ENCODE results near the gene NT5C3A.
"Not testable (repeated sequence)": the region's sequence is repeated elsewhere in the genome, so short reads cannot be mapped to it uniquely, and the experiment has no call there.

NT5C3A gene

GRCh38 chr7:33039903-33040292 lies 22.7 kb downstream of the NT5C3A start:
- DNase-seq, result no peak

- DNase-seq, result no peak
Observed at GRCh38 chr7:33039257-33039902, 23.2 kb downstream of the NT5C3A start.

GRCh38 chr7:33038639-33039038 lies 23.9 kb downstream of the NT5C3A start:
- DNase-seq, result no peak

- no peak for DNase-seq
Observed at GRCh38 chr7:33035776-33036175, 26.8 kb downstream of the NT5C3A start.

GRCh38 chr7:33024189-33024757 lies 38.3 kb downstream of the NT5C3A start:
- DNase-seq, result no peak

- DNase-seq, result no peak
Observed at GRCh38 chr7:33012364-33012763, 50.2 kb downstream of the NT5C3A start.

GRCh38 chr7:33009734-33010133 lies 52.8 kb downstream of the NT5C3A start:
- DNase-seq, result no peak

GRCh38 chr7:33005690-33006089 lies 56.9 kb downstream of the NT5C3A start:
- not testable (repeated sequence) for DNase-seq

- not testable (repeated sequence) for DNase-seq
Observed at GRCh38 chr7:33005193-33005592, 57.4 kb downstream of the NT5C3A start.

GRCh38 chr7:33004104-33004616 lies 58.4 kb downstream of the NT5C3A start:
- DNase-seq, result not testable (repeated sequence)

- DNase-seq, result not testable (repeated sequence)
Observed at GRCh38 chr7:33003111-33003510, 59.5 kb downstream of the NT5C3A start.

GRCh38 chr7:32999380-32999779 lies 63.2 kb downstream of the NT5C3A start:
- not testable (repeated sequence) for DNase-seq

GRCh38 chr7:32998361-32999171 lies 64.0 kb downstream of the NT5C3A start:
- not testable (repeated sequence) for DNase-seq

- DNase-seq, result not testable (repeated sequence)
Observed at GRCh38 chr7:32997956-32998355, 64.6 kb downstream of the NT5C3A start.

- DNase-seq, result not testable (repeated sequence)
Observed at GRCh38 chr7:32992750-32993149, 69.8 kb downstream of the NT5C3A start.

GRCh38 chr7:32991975-32992700 lies 70.4 kb downstream of the NT5C3A start:
- DNase-seq, result not testable (repeated sequence)

GRCh38 chr7:32991068-32991585 lies 71.4 kb downstream of the NT5C3A start:
- DNase-seq, result not testable (repeated sequence)

GRCh38 chr7:32988148-32988547 lies 74.4 kb downstream of the NT5C3A start:
- not testable (repeated sequence) for DNase-seq

GRCh38 chr7:32979902-32980301 lies 82.7 kb downstream of the NT5C3A start:
- DNase-seq, result not testable (repeated sequence)

- DNase-seq, result not testable (repeated sequence)
Observed at GRCh38 chr7:32979246-32979645, 83.3 kb downstream of the NT5C3A start.

GRCh38 chr7:32977159-32977558 lies 85.4 kb downstream of the NT5C3A start:
- DNase-seq, result not testable (repeated sequence)

- DNase-seq, result not testable (repeated sequence)
Observed at GRCh38 chr7:32971967-32972366, 90.6 kb downstream of the NT5C3A start.

GRCh38 chr7:32967268-32967582 lies 95.4 kb downstream of the NT5C3A start:
- not testable (repeated sequence) for DNase-seq
